Measurements from ENCODE around the gene SHC3.

SHC3 gene

DNA sequence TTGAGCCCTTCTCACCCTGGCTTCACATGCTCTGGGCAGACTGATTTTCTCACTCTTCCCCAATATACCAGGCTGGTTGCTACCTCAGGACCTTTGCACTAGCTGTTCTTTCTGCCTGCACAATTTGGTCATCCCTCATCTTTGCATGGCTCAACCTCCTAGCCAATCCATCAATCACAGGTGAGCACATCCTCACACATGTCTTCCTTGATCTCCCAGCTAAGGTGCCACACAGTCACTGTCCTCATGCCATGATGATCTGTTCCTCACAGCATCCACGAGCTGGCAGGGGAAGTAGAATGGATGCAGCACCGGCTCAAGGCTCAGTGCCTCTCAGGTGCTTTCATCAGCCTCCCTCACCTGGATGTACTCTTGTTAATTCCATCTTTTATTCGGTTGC is 218.0 kb downstream of the SHC3 start:
- TF ChIP-seq, protein P1, sequence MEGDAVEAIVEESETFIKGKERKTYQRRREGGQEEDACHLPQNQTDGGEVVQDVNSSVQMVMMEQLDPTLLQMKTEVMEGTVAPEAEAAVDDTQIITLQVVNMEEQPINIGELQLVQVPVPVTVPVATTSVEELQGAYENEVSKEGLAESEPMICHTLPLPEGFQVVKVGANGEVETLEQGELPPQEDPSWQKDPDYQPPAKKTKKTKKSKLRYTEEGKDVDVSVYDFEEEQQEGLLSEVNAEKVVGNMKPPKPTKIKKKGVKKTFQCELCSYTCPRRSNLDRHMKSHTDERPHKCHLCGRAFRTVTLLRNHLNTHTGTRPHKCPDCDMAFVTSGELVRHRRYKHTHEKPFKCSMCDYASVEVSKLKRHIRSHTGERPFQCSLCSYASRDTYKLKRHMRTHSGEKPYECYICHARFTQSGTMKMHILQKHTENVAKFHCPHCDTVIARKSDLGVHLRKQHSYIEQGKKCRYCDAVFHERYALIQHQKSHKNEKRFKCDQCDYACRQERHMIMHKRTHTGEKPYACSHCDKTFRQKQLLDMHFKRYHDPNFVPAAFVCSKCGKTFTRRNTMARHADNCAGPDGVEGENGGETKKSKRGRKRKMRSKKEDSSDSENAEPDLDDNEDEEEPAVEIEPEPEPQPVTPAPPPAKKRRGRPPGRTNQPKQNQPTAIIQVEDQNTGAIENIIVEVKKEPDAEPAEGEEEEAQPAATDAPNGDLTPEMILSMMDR (IDR thresholded peaks at IDR 0.05): no peak
- no peak for TF ChIP-seq ZFX (IDR thresholded peaks at IDR 0.05; ENCODE audit: borderline replicate concordance)

DNA sequence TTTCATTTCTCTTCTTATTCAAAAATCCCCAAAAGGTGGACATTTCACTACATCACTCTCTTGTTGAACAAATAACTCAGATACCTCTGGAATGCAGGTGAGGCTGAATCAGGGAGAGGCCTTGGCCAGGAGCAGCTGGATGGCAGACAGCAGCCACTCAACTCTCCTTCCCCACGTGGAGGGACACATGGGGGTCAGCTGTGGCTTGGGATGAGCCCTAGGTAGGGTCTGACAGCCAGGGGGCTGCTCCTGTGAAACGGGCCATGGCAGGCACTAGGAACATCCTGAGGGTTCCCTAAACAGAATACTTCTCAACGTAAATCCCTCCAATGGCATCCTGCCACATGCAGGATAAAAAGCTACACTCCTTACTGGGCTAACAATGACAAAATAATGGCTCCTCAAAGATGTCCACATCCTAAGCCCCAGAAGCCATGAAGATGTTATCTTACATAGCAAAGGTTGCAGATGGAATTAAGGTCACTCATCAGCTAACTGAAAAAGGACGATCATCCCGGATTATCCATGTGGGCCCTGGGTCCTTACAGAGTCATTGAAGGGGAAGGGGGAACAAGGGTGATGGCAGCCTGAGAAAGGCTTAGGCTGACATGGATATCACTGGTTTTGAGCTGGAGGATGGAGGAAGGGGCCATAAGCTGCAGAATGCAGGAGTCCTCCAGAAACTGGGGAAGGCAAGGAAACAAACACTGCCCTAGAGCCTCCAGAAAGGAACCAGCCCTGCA is 218.7 kb downstream of the SHC3 start:
- no peak overlapping the region for H3K27ac ChIP-seq
- no peak for TF ChIP-seq ZFX (IDR thresholded peaks at IDR 0.05; ENCODE audit: borderline replicate concordance)
- TF ChIP-seq, protein P1 (IDR thresholded peaks at IDR 0.05): no peak

More for the DNA sequence above, 218.0 kb downstream of the SHC3 start:
- H3K27ac ChIP-seq: no peak overlapping the region

DNA sequence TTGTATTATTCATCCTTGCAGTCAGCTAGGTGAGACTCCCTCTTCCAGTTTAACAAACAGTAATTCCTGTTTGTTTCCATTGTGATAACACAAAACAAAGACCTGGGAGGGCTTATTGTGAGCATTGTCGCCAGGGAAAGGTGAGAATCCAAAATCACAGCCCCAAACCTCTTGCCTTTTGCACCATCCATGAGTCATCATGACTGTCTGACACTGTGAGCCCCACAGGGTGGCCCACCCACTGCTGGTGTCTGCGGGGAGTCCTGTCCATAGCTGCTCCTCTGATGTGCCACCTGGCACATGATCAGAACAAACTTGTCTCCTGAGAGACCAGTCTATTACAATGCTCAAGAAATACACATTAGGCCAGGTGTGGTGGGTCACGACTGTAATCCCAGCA is 221.1 kb downstream of the SHC3 start:
- no peak overlapping the region for H3K27ac ChIP-seq
- no peak for TF ChIP-seq ZFX (IDR thresholded peaks at IDR 0.05; ENCODE audit: borderline replicate concordance)
- TF ChIP-seq, protein P1 (IDR thresholded peaks at IDR 0.05): no peak

Data from 22Rv1 (cell line).